Stimulated activated CD8-positive, alpha-beta memory T cell treated with anti-CD3 and anti-CD28 coated beads, Interleukin-4, amount 100 ng/mL, for 48 hours (primary cell): ENCODE data around the gene GOLGA8T.
"Not testable (repeated sequence)": the region's sequence is repeated elsewhere in the genome, so short reads cannot be mapped to it uniquely, and the experiment has no call there.

Experiments
- DNase-seq: peaks from one replicate; pipeline ENCODE4 v3.0.0-alpha.2; 2020

GOLGA8T gene

DNA sequence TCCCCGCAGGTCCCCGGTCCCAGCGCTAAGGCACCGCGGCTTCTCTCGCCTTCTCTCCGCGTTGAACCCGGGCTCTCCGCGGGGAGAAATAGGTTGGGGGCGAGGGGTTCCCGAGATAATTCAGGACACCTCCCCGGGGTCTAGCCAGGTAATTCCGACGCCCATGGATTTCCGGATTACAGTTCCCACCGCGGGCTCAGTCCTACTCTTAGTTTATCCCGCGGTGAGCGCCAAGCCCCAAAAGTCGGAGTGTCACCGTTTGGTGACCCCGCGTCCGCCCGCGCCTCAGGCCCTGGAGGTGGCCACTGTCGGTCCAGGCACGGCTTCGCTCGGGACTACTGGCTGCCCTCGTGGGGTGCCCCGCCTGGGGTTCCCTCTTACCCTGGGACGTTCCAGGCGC is 56.8 kb downstream of the GOLGA8T start:
- DNase-seq = not testable (repeated sequence)

DNA sequence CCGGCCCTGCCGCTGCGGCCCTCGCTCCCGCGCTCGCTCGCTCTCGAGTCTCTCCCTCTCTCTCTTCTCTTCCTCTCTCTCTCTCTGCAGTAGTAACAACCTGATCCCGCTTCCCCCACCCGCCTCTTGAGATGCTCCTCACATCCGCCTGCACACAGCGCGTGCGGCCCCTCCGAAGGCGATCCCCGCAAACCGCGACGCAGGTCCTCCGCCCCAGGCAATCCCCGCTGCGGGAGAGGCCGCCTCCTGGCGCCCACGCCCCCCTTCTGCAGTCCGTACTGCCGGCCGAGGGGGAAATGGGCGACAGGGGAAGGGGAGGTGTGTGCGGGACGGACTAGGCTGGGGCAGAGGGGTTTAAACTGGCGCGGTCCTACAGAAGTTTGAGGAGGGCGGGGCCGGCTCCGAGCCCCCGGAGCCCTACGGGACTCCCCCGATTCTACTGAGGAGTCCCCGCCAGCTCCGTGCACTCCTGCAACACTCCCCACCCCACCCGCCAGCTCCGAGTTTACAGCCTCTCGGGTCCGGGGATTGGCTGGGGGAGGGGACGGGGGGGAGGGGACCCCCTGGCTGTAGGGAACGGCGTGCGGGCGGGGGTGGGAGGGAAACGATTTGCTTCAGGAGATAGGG is 57.4 kb downstream of the GOLGA8T start:
- not testable (repeated sequence) for DNase-seq

DNA sequence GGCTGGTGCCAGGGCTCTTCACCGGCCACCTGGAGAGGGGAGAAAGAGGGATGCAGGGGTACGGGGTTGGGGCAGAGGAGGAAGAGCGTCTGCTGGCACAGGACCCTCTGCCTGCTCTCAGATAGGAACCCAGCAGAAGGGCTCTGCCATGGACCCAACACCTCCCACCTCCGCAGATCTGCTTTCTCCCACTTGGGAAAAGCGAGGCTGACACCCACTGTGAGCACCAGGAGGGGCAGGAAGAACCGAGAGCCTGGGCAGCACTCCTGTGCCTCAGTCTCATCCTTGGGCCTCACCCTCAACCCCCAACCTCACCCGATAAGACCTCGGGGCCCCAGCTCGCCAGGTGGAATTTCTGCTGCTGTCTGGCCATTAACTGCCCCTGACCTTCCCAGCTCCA is 58.0 kb downstream of the GOLGA8T start:
- not testable (repeated sequence) for DNase-seq
